HT-29 (cell line): ENCODE data around the gene MAML2. TPM values are rescaled to one million over a fixed set of nuclear protein-coding genes. Genes with fewer than 3 reads are reported as not detected.

Experiments used
- DNase-seq: peaks from one replicate; pipeline ENCODE4 v3.0.0-alpha.2; 2015; ENCODE audit warnings: low spot score
- total RNA-seq: library from RNA; depleted of rRNA; stranded (reverse); fragments of >200 nt; shearing (Covaris generic); gene quantifications from 2 replicates; pipeline ENCODE4 v1.2.3, GENCODE V29; 2014

Gene MAML2
- total RNA-seq, 1 experiment from 2014 or later, result 5.2 TPM

GRCh38 chr11:96044747-96045146 lies 298.2 kb downstream of the MAML2 start:
- no peak for DNase-seq

GRCh38 chr11:96044311-96044710 lies 298.7 kb downstream of the MAML2 start:
- DNase-seq, result no peak

DNA sequence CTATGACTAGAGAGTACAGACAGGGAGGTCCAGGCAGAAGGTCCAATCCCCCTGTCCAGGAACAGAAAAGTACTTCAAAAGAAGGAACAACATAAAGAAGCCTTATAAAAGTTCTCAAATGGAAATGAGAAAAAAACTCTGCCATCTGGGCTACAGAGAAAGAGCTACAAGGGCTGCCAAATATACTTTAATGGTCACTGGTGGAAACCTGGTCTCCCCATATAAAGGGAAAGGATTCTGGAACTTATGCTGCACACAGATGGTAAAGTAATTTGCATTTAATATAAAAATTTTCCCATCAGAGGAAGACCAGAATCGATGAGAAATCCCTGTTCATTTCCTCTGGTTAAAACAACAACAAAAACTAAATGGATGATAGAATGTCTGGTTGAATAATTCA lies 299.7 kb downstream of the MAML2 start:
- DNase-seq, result no peak

DNA sequence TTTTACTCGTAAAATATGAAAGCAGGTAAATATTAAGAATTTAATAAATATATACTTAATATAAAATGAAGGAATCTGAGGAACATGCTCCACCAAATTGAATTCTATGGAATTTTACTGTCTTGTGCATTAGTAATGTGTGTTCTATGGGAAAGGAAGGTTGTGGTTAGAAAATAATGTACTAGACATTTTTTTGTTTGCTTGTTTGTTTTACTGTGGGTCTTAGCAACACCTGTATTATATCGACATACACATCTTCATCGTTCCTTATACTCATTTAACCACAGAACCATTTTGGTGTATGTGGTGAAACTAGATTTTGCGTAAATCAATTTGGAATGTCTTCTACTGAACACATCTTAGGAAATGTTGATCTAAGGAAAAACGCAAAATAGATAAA lies 304.9 kb downstream of the MAML2 start:
- no peak for DNase-seq

DNA sequence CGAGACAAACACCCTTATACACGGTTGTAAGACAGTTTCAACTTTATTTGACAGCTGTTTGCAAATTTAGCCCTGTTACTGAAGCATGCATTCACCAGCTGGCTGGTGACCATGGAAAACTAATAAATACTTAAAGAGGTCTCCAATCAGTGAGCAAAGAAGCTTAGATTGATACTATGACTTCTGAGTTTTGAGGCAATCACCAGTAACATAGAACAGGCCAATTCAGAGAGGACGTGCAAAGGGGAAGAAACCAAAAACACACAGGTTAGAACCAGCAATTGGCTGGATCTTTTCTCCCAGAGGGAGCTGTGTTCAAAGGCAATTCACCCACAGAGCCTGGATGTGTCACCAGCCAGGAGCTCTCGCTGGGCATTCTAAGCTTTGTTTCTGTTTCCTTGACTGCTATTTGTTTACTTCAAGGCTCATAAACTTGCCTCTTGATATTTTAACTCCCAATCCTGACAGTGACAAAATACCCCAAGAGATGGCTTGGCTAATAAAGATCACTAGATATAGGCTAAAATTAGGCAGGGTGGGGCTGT lies 305.5 kb downstream of the MAML2 start:
- DNase-seq, result peak; percentile 94

DNA sequence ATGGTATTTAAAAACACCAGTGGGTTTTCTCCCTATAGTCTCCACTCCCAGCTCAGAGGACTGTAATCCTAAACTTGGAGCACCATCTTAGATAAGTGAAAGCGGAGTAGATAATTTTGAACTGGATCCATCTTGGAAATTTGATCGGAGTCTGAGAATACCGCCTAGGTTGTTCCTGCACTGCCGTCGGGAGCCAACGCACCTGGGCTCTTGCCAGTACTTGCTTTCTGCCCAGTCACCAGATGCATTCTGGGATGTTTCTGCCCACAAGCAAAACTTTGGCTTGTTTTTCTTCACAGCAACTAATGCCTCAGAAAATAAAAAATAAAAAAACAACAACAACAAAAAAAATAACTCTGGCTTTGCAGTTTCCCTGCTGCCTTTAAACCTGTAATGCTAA lies 306.1 kb downstream of the MAML2 start:
- no peak for DNase-seq

DNA sequence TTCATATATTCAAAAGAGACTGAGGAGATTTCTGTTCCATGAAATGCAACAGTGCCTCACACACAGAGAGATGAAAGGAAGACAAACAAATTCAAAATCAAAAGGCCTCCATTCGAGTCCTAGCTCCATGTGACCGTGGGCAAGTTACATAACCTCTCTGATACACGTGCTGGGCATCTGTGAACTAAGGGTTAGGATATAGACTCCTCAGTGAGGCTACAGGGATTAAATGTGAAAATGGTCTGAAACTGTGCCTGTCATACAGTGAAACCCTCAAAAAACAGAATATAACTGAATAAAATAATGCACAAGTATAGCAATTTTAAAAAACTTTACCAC lies 307.3 kb downstream of the MAML2 start:
- no peak for DNase-seq

GRCh38 chr11:96035031-96035739 lies 307.8 kb downstream of the MAML2 start:
- no peak for DNase-seq

GRCh38 chr11:96033599-96033998 lies 309.4 kb downstream of the MAML2 start:
- DNase-seq, result no peak

- DNase-seq, result no peak
Measured at GRCh38 chr11:96033095-96033494, 309.9 kb downstream of the MAML2 start.

DNA sequence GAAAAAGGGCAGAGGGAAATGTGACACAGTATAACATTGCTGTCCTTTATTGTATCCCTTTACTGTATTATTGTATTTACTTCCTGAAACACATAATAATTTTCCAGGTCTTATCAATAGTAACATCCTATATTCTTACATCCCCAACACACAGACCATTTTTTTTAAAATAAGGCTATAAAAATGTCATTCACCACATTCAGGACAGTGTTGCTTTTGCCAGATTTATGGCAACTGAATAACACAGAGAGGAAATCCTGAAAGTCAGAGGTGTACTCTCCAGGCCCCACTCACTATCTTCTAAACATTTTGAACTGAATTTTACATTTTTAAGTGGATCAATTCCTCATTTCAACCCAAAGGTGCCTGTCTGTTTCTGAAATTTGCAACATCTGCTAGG lies 314.2 kb downstream of the MAML2 start:
- DNase-seq, result no peak

- no peak for DNase-seq
Measured at GRCh38 chr11:96027021-96027420, 316.0 kb downstream of the MAML2 start.

DNA sequence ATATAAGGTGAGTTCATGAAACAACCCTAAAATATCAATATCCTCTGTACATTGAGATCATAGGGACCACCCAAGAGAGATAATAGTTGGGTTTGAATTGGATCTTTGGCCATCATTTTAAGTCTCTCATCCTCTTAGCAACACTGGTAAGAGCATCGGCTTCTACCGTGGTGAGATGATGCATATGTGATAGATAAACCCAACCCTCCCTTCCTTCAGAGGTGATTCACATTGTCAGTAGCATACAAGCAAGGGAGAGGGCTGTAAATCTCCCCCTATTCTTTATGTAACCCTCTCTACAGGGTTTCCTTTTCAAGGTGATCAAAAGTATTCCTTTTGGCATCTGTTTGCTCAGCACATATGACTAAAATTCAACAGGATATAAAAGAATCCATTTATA lies 316.7 kb downstream of the MAML2 start:
- DNase-seq, result no peak

- no peak for DNase-seq
Measured at GRCh38 chr11:96024666-96025065, 318.3 kb downstream of the MAML2 start.

- no peak for DNase-seq
Measured at GRCh38 chr11:96023275-96023674, 319.7 kb downstream of the MAML2 start.

- no peak for DNase-seq
Measured at GRCh38 chr11:96021901-96022650, 320.9 kb downstream of the MAML2 start.

DNA sequence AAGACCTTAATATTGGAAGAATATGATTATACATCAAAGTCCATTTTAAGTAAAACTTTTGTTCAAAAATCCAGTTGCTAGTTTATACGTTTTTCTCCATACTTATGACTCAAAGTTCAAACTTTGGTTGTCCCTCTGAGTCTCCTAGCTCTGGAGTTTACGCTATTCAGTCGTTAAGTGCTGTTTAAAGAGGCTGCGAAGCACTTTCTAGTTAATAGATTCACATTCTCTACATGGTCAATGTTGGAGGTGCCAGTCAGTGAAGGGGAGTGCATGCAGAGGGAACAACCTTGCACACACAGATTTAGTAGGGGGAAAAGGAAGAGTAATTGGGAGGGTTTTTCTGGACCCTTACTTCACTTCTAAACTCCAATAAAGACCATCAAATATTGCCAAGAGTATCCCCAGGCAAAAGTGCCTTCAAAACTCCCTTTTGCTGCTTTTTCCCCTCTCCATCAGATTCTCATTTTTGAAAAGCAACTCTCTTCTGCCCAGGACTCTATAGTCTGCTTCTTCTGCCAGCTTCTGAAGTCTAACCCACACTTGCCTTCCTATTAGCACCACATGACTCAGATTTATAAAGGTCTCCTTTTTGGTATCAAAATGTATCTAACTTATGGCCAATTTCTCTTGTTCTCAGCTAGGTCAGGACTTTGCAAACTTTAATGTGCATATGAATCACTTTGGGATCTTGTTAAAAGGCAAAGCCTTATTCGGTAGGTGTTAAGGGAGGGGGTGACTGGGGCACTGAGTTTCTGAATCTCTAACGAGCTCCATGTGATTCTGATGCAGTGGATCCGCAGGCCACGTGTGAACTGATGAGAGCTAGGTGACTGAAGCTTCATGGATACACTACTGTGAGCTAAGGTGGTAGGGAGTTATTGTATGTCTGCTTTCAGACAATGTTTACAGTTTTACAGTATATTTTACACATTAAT lies 322.9 kb downstream of the MAML2 start:
- DNase-seq, result no peak

DNA sequence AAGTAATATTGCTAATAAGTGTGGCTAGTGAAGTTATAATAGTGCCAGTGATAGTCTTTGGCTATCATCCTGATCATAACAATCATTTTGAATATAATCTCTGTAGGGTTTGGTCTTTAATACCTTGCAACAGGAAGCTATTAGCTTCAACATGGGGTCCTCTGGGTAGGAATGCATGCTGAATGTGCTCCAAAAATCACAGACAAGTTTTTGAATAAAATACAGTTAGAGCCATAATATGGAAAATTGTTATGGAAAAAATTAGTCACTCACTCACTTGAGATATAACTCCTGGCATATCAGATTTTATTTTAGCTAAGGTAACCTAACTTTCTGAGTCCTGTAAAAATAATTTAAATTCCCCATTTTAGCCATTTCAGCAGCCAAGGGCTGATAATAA lies 323.7 kb downstream of the MAML2 start:
- DNase-seq, result no peak

DNA sequence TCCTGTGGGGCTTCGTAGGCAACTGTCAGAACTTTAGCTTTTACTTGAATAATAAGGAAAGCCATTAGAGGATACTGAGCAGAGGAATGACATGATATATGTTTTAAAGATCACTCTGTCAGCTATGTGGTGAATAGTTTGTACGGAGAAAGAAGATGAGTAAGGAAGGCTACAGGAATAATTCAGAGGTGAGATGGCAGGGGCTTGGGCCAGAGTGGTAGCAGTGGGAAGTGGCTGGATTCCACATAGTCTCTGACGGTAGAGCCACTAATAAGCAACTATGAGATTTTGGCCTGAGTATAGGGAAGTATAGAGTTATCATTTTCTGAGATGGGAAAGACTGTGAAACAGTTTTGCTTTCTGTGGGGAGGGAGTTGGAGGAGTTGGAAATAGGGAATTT lies 325.1 kb downstream of the MAML2 start:
- DNase-seq, result no peak

- no peak for DNase-seq
Measured at GRCh38 chr11:96016978-96017502, 326.0 kb downstream of the MAML2 start.

DNA sequence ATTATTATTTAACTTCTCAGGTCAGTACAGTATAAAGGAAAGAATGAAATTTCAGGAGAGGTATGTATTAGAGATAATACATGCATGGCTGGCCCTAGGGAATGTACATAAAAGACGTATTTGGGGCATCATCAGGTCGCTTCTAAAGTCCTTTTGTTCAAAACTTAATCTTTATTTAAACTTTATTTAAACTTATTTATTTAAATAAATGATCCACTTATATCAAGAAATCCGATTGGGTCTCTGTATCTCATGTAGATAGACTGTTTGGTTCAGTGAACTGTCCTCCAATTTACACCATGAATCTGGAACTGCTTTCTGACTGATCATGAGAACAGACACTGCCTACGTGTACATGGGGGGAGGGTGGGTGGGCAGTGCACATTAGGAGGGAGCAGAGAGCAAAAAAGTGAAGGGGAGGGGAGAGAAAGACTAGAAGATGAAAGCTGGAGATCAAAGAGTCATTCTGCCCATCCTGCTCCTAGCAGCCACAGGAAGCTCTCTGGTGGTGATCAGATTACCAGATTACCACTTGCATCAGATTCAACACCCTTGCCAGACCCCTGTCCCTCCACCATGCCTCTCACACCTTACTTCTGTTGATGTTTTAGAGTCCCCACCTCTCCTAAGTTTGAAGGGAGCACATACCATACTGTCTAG lies 327.0 kb downstream of the MAML2 start:
- DNase-seq, result no peak
